ENCODE data around the gene ATXN1. TPM values are rescaled to one million over a fixed set of nuclear protein-coding genes. Genes with fewer than 3 reads are reported as not detected.
"Not testable (repeated sequence)": the region's sequence is repeated elsewhere in the genome, so short reads cannot be mapped to it uniquely, and the experiment has no call there.

The ATXN1 gene
- polyA plus RNA-seq, 1 donor from 2014 or later = 28.2 TPM

GRCh38 chr6:16464045-16464444, 297.2 kb downstream of the ATXN1 start:
- Histone ChIP-seq H3F3A (ENCODE audit: insufficient read depth, low read length, poor library complexity, severe bottlenecking) (no peaks in the 10 kb centered on the region), H3K4me2 (ENCODE audit: low read length) (no peak overlapping the region), H3K36me3 (ENCODE audit: insufficient read depth, low read length) (no peaks in the 10 kb centered on the region), H3K79me2 (replicated peaks; ENCODE audit: insufficient read depth, low read length) (no peaks in the 10 kb centered on the region), H3K9me3 (ENCODE audit: low read length) (no peaks in the 10 kb centered on the region), H2AFZ (ENCODE audit: low read depth, low read length) (no peak overlapping the region), H3K4me3 (ENCODE audit: low read length) (no peak overlapping the region), H4K20me1 (ENCODE audit: insufficient read depth) (no peaks in the 10 kb centered on the region), H3K27me3 (ENCODE audit: insufficient read depth, low read depth, low read length) (no peaks in the 10 kb centered on the region), H3K9me2 (ENCODE audit: insufficient read depth, low read length) (no peaks in the 10 kb centered on the region), H3K27ac (ENCODE audit: low read length) (no peak overlapping the region), H3K9ac (ENCODE audit: low read length) (no peak overlapping the region)
- TF ChIP-seq REST (IDR thresholded peaks at IDR 0.05; ENCODE audit: borderline replicate concordance) (no peak), SMC3 (conservative IDR thresholded peaks at IDR 0.05; ENCODE audit: poor library complexity) (no peak), RAD21 (conservative IDR thresholded peaks at IDR 0.05) (no peak), EP300 (conservative IDR thresholded peaks at IDR 0.05; ENCODE audit: poor library complexity, severe bottlenecking) (no peak), MXI1 (conservative IDR thresholded peaks at IDR 0.05; ENCODE audit: poor library complexity, severe bottlenecking) (no peak), CTCF (IDR thresholded peaks at IDR 0.05; ENCODE audit: poor library complexity, severe bottlenecking) (no peak), POLR2AphosphoS5 (IDR thresholded peaks at IDR 0.05) (no peak), TAF1 (IDR thresholded peaks at IDR 0.05; ENCODE audit: low read depth) (no peak), EZH2 (IDR thresholded peaks at IDR 0.05; ENCODE audit: borderline replicate concordance, insufficient read depth, low read length, poor library complexity, severe bottlenecking) (no peak)

GRCh38 chr6:16463246-16463645, 298.0 kb downstream of the ATXN1 start:
- not testable (repeated sequence) for H3K4me2 ChIP-seq (ENCODE audit: low read length); H3F3A ChIP-seq (ENCODE audit: insufficient read depth, low read length, poor library complexity, severe bottlenecking); H3K27ac ChIP-seq (ENCODE audit: low read length); H3K27me3 ChIP-seq (ENCODE audit: insufficient read depth, low read depth, low read length); H3K4me3 ChIP-seq (ENCODE audit: low read length); H2AFZ ChIP-seq (ENCODE audit: low read depth, low read length); H3K9ac ChIP-seq (ENCODE audit: low read length); H3K9me2 ChIP-seq (ENCODE audit: insufficient read depth, low read length); H3K9me3 ChIP-seq (ENCODE audit: low read length); H3K79me2 ChIP-seq (replicated peaks; ENCODE audit: insufficient read depth, low read length); H3K36me3 ChIP-seq (ENCODE audit: insufficient read depth, low read length); H4K20me1 ChIP-seq (ENCODE audit: insufficient read depth)

GRCh38 chr6:16461491-16461890, 299.8 kb downstream of the ATXN1 start:
- Histone ChIP-seq H3K9me2 (ENCODE audit: insufficient read depth, low read length) (no peaks in the 10 kb centered on the region), H3K79me2 (replicated peaks; ENCODE audit: insufficient read depth, low read length) (no peaks in the 10 kb centered on the region), H3F3A (ENCODE audit: insufficient read depth, low read length, poor library complexity, severe bottlenecking) (no peaks in the 10 kb centered on the region), H3K36me3 (ENCODE audit: insufficient read depth, low read length) (no peaks in the 10 kb centered on the region), H2AFZ (ENCODE audit: low read depth, low read length) (no peak overlapping the region), H3K27ac (ENCODE audit: low read length) (no peak overlapping the region), H3K4me2 (ENCODE audit: low read length) (no peak overlapping the region), H3K27me3 (ENCODE audit: insufficient read depth, low read depth, low read length) (no peaks in the 10 kb centered on the region), H4K20me1 (ENCODE audit: insufficient read depth) (no peaks in the 10 kb centered on the region), H3K4me3 (ENCODE audit: low read length) (no peak overlapping the region), H3K9ac (ENCODE audit: low read length) (no peak overlapping the region), H3K9me3 (ENCODE audit: low read length) (no peaks in the 10 kb centered on the region)
- TF ChIP-seq EP300 (conservative IDR thresholded peaks at IDR 0.05; ENCODE audit: poor library complexity, severe bottlenecking) = no peak
- no peak for TF ChIP-seq CTCF (IDR thresholded peaks at IDR 0.05; ENCODE audit: poor library complexity, severe bottlenecking)
- TF ChIP-seq TAF1 (IDR thresholded peaks at IDR 0.05; ENCODE audit: low read depth) = no peak
- TF ChIP-seq MXI1 (conservative IDR thresholded peaks at IDR 0.05; ENCODE audit: poor library complexity, severe bottlenecking) = no peak
- no peak for TF ChIP-seq POLR2AphosphoS5 (IDR thresholded peaks at IDR 0.05)
- TF ChIP-seq EZH2 (IDR thresholded peaks at IDR 0.05; ENCODE audit: borderline replicate concordance, insufficient read depth, low read length, poor library complexity, severe bottlenecking) = no peak
- TF ChIP-seq REST (IDR thresholded peaks at IDR 0.05; ENCODE audit: borderline replicate concordance) = no peak
- no peak for TF ChIP-seq RAD21 (conservative IDR thresholded peaks at IDR 0.05)
- no peak for TF ChIP-seq SMC3 (conservative IDR thresholded peaks at IDR 0.05; ENCODE audit: poor library complexity)

Measured in neural cell (in vitro differentiated cells).